ENCODE data around the gene TSPAN13. TPM values are rescaled to one million over a fixed set of nuclear protein-coding genes. Genes with fewer than 3 reads are reported as not detected.

The TSPAN13 gene
- total and polyA plus RNA-seq, 7 donors, result 4.8 to 16.2 (median 8.9) TPM

DNA sequence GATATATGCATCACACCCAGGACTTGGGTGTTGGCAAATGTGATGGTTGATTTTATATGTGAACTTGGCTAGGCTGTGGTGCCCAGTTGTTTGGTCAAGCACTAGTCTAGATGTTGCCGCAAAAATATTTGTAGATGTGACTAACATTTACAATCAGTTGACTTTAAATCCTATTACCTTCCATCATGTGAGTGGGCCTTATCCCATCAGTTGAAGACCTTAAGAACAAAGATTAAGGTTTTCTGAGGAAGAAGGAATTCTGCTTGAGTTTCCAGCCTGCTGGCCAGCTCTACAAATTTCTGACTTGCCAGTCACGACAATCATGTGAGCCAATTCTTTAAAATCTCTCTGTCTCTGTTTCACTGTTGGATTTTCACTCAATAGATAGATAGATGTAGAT, 20.3 kb downstream of the TSPAN13 start:
- no peak for DNase-seq
- intact Hi-C loops (cut with DNase I), result no loop called here
- no peaks in the 10 kb centered on the region for H3K36me3 ChIP-seq (ENCODE audit: insufficient read depth in 1 of 2, low read depth in 1 of 2)
- 91 to 95% (median 95%) methylated on average over 2 of the region's 2 CpGs for WGBS, 3 donors
- H3K27ac ChIP-seq, result no peak overlapping the region
- TF ChIP-seq, protein P1, sequence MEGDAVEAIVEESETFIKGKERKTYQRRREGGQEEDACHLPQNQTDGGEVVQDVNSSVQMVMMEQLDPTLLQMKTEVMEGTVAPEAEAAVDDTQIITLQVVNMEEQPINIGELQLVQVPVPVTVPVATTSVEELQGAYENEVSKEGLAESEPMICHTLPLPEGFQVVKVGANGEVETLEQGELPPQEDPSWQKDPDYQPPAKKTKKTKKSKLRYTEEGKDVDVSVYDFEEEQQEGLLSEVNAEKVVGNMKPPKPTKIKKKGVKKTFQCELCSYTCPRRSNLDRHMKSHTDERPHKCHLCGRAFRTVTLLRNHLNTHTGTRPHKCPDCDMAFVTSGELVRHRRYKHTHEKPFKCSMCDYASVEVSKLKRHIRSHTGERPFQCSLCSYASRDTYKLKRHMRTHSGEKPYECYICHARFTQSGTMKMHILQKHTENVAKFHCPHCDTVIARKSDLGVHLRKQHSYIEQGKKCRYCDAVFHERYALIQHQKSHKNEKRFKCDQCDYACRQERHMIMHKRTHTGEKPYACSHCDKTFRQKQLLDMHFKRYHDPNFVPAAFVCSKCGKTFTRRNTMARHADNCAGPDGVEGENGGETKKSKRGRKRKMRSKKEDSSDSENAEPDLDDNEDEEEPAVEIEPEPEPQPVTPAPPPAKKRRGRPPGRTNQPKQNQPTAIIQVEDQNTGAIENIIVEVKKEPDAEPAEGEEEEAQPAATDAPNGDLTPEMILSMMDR (IDR thresholded peaks at IDR 0.05), result no peak
- ATAC-seq, result no peak
- no peak overlapping the region for H3K4me3 ChIP-seq
- H3K27me3 ChIP-seq (ENCODE audit: insufficient read depth in 3 of 3, low read length in 2 of 3), result no peaks in the 10 kb centered on the region
- no peaks in the 10 kb centered on the region for H3K9me3 ChIP-seq
- H3K4me1 ChIP-seq, result no peaks in the 10 kb centered on the region

DNA sequence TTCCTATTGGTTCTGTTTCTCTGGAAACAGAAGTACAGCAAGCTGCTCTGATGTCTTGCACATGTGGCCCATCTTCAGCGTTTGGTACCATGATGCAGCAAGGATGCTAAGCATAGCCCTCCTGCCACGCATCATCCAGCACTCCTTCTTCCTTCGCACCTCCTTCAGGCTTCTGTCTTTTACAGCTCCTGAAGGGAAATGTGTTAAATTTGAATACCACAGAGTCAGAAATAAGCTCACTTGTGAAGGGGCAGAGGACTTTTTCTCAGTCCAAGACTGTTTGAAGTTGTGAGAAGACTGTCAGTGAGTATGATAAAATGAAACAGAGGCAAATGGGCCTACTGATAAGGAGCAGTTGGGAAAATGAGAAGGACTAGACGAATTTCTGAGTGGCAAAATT, 20.7 kb downstream of the TSPAN13 start:
- no peak overlapping the region for H3K4me3 ChIP-seq
- H3K27me3 ChIP-seq (ENCODE audit: insufficient read depth in 3 of 3, low read length in 2 of 3), result no peaks in the 10 kb centered on the region
- 82 to 85% (median 85%) methylated on average over 4 of the region's 4 CpGs for WGBS, 3 donors
- H3K27ac ChIP-seq, result no peak overlapping the region
- no peaks in the 10 kb centered on the region for H3K36me3 ChIP-seq (ENCODE audit: insufficient read depth in 1 of 2, low read depth in 1 of 2)
- TF ChIP-seq, protein P1 (IDR thresholded peaks at IDR 0.05), result no peak
- ATAC-seq (no peak), DNase-seq (no peak)
- intact Hi-C loops (cut with DNase I), result no loop called here
- no peaks in the 10 kb centered on the region for H3K4me1 ChIP-seq
- no peaks in the 10 kb centered on the region for H3K9me3 ChIP-seq

DNA sequence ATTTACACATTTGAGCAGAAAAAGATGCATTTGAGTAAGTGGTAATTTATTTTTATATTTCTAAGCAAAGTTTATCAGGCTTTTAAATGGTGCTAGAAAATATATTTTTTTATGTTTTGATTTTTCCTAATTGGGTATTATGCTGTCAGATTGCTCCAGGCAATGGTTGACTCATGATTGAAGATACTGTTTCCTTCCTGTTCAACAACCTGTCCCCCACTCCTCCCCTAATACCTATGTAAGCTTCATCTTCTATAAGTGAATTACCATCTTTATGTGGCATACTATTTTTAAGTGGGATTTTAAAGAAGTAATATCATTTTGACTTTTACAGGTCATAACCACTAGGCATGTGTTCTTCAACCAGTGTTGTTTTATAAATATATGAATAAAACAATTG, 21.4 kb downstream of the TSPAN13 start:
- intact Hi-C loops (cut with DNase I), result no loop called here
- H3K27me3 ChIP-seq (ENCODE audit: insufficient read depth in 3 of 3, low read length in 2 of 3), result no peaks in the 10 kb centered on the region
- no peaks in the 10 kb centered on the region for H3K9me3 ChIP-seq
- no peak for ATAC-seq
- H3K27ac ChIP-seq, result no peak overlapping the region
- TF ChIP-seq, protein P1 (IDR thresholded peaks at IDR 0.05), result no peak
- no peaks in the 10 kb centered on the region for H3K36me3 ChIP-seq (ENCODE audit: insufficient read depth in 1 of 2, low read depth in 1 of 2)
- no peak for DNase-seq
- no peaks in the 10 kb centered on the region for H3K4me1 ChIP-seq
- H3K4me3 ChIP-seq, result no peak overlapping the region

DNA sequence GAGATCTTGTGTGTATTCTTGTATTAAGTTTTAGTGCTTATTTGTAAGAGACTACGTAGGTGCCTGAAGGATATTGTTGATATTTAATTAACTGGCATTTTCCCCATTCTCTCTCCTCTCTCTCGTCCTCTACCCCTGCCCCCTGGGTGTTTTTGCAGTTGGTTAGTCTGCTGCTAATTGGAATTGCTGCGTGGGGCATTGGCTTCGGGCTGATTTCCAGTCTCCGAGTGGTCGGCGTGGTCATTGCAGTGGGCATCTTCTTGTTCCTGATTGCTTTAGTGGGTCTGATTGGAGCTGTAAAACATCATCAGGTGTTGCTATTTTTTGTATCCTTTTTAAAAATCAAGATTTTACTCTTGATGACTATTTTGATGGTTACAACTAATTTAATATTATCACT, 22.5 kb downstream of the TSPAN13 start:
- intact Hi-C loops (cut with DNase I), result no loop called here
- DNase-seq (no peak), ATAC-seq (no peak)
- TF ChIP-seq, protein P1 (IDR thresholded peaks at IDR 0.05), result no peak
- H3K4me1 ChIP-seq, result no peaks in the 10 kb centered on the region
- H3K36me3 ChIP-seq (ENCODE audit: insufficient read depth in 1 of 2, low read depth in 1 of 2), result no peaks in the 10 kb centered on the region
- H3K27me3 ChIP-seq (ENCODE audit: insufficient read depth in 3 of 3, low read length in 2 of 3), result no peaks in the 10 kb centered on the region
- H3K9me3 ChIP-seq, result no peaks in the 10 kb centered on the region
- no peak overlapping the region for H3K4me3 ChIP-seq
- no peak overlapping the region for H3K27ac ChIP-seq
- 78 to 83% (median 79%) methylated on average over 7 of the region's 7 CpGs for WGBS, 3 donors

DNA sequence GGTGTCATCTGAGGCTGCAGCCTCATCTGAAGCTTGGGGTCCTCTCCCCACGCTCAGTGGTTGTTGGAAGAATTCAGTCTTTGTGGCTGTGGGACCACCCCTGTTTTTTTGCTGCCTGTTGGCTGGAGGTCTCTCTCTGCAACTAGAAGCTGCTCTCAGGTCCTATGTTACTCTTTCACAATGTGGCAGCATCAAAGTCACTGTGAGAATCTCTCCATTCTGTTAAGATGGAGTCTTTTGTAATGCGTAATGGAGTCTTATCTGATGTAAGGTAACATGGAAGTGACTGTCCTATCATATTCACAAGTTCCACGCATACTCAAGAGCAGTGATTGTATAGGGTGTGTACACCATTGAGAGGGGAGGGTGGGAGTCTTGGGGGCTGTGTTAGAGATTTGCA, 24.9 kb downstream of the TSPAN13 start:
- DNase-seq (no peak), ATAC-seq (no peak)
- Histone ChIP-seq H3K9me3 (no peaks in the 10 kb centered on the region), H3K36me3 (ENCODE audit: insufficient read depth in 1 of 2, low read depth in 1 of 2) (no peaks in the 10 kb centered on the region), H3K4me1 (no peaks in the 10 kb centered on the region), H3K27me3 (ENCODE audit: insufficient read depth in 3 of 3, low read length in 2 of 3) (no peaks in the 10 kb centered on the region), H3K27ac (no peak overlapping the region), H3K4me3 (no peak overlapping the region)
- TF ChIP-seq, protein P1 (IDR thresholded peaks at IDR 0.05), result no peak
- WGBS, 3 donors, result 94 to 98% (median 94%) methylated on average over 3 of the region's 3 CpGs
- intact Hi-C loops (cut with DNase I), result no loop called here

Data from psoas muscle (tissue), 8 donors.